AG04450 (cell line): ENCODE measurements around the gene CD180. TPM values are rescaled to one million over a fixed set of nuclear protein-coding genes. Genes with fewer than 3 reads are reported as not detected.

Experiments used
- CTCF ChIA-PET: fragments of 300-600, 350-600 bp; formaldehyde crosslinking; extraction: SDS; loops from one replicate; lab custom pipeline; 2022; ENCODE audit warnings: antibody characterized with exemption, inconsistent platforms; lab: Charles Lee
- POLR2A ChIA-PET: fragments of 350-600 bp; formaldehyde crosslinking; extraction: SDS; loops from one replicate; lab custom pipeline; 2021; ENCODE audit warnings: antibody characterized with exemption, inconsistent platforms; lab: Yijun Ruan, JAX
- DNase-seq: peaks from one replicate; pipeline ENCODE4 v3.0.0-alpha.2; 2011; ENCODE audit warnings: low read depth, low spot score
- H3K27ac ChIP-seq: one replicate; pipeline ENCODE4 v1.5.1; 2012; ENCODE audit warnings: low read depth, low read length, control low read depth
- H3K27me3 ChIP-seq: one replicate; pipeline ENCODE4 v1.6.0; 2012; ENCODE audit warnings: low read length; ENCODE audit not compliant: control insufficient read depth, insufficient read depth
- H3K4me3 ChIP-seq: 2 replicates; pipeline ENCODE4 v1.5.1; 2011; ENCODE audit warnings: mild to moderate bottlenecking, low read depth, low read length, control low read depth
- H3K9me3 ChIP-seq: 2 replicates; pipeline ENCODE4 v1.5.1; 2012; ENCODE audit warnings: low read length; ENCODE audit not compliant: control insufficient read depth, insufficient read depth
- polyA plus RNA-seq: library from polyadenylated mRNA; depleted of rRNA; stranded (reverse); fragments of >200 nt; gene quantifications from 2 replicates; pipeline ENCODE4 v1.2.3, GENCODE V29; 2011
- TF ChIP-seq, protein P1 (sequence below): IDR thresholded peaks from 2 replicates; pipeline ENCODE4 v1.5.1; 2011; ENCODE audit warnings: low read depth, low read length, control low read depth, inconsistent platforms

Gene CD180
- polyA plus RNA-seq, 1 experiment: not detected

DNA sequence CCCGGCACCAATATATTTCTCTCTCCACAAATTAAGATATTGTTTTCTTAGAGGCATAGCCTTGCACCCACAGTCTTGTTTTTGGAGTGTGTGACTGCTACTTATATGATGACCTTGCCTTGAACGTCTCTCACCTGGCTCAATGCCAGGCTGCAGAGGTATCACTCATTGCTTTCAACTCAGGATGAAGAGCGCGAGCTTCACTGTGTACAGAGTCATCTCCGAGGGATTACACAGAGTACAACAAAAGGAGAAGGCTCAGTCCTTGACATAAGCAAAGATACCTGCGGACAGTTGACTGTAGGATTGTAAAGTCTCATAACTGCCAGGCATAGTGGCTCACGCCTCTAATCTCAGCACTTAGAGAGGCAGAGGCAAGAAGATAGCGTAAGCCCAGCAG lies 53.8 kb downstream of the CD180 start:
- ChIA-PET POLR2A (no interaction called here), CTCF (interaction anchor here (1.2 kb wide), 1 partner anchor 154 kb away, joined by 3 read pairs; no protein-coding TSS in a partner anchor)
- Histone ChIP-seq H3K27me3 (no peaks in the 10 kb centered on the region), H3K27ac (no peak overlapping the region), H3K9me3 (no peaks in the 10 kb centered on the region), H3K4me3 (no peak overlapping the region)
- TF ChIP-seq, protein P1, sequence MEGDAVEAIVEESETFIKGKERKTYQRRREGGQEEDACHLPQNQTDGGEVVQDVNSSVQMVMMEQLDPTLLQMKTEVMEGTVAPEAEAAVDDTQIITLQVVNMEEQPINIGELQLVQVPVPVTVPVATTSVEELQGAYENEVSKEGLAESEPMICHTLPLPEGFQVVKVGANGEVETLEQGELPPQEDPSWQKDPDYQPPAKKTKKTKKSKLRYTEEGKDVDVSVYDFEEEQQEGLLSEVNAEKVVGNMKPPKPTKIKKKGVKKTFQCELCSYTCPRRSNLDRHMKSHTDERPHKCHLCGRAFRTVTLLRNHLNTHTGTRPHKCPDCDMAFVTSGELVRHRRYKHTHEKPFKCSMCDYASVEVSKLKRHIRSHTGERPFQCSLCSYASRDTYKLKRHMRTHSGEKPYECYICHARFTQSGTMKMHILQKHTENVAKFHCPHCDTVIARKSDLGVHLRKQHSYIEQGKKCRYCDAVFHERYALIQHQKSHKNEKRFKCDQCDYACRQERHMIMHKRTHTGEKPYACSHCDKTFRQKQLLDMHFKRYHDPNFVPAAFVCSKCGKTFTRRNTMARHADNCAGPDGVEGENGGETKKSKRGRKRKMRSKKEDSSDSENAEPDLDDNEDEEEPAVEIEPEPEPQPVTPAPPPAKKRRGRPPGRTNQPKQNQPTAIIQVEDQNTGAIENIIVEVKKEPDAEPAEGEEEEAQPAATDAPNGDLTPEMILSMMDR: no peak
- no peak for DNase-seq

DNA sequence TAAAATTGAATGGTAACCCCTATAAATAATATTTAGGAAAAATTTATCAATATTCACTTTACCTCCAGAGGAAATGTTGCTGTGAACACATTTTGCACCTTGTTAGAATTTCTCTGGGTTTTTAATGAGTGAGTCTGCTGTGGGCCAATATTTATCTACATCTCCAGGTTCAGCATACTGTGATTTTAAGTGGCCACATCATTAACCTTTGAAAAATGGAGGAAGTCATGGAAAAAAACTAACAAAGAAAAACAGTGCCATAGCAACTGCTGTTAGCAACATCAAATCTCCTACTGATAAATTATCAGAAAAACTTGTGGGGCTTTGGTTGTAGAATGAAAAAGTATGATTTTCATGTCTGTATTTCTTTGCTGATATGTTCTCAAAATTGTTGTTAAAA lies 55.0 kb downstream of the CD180 start:
- DNase-seq: no peak
- ChIA-PET POLR2A (no interaction called here), CTCF (no interaction called here)
- no peak overlapping the region for H3K4me3 ChIP-seq
- no peaks in the 10 kb centered on the region for H3K9me3 ChIP-seq
- no peak overlapping the region for H3K27ac ChIP-seq
- TF ChIP-seq, protein P1: no peak
- H3K27me3 ChIP-seq: no peaks in the 10 kb centered on the region

DNA sequence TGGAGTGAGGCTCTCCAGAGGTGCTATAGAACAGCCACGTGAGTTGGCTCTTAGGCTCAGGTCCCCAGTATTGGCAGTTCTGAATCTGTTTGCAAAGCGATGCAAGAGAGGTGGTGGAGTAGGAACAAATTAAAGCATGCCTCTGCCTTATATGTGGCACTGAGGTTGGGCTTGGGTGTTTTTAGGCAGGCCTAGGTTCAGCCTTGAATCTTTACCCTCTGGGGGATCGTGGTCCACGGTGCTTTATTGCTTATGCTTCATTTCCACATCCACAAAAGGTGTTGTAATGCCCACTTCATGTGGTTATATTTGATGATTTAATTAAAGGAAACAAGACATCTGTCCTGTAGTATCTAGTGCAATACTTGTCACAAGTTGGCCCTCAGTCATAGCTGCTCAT lies 56.2 kb downstream of the CD180 start:
- TF ChIP-seq, protein P1: no peak
- Histone ChIP-seq H3K27ac (no peak overlapping the region), H3K9me3 (no peaks in the 10 kb centered on the region), H3K27me3 (no peaks in the 10 kb centered on the region), H3K4me3 (no peak overlapping the region)
- CTCF ChIA-PET: interaction anchor here (1.3 kb wide), 1 partner anchor 10 kb away, joined by 10 read pairs; no protein-coding TSS in a partner anchor
- DNase-seq: no peak
- POLR2A ChIA-PET: no interaction called here

DNA sequence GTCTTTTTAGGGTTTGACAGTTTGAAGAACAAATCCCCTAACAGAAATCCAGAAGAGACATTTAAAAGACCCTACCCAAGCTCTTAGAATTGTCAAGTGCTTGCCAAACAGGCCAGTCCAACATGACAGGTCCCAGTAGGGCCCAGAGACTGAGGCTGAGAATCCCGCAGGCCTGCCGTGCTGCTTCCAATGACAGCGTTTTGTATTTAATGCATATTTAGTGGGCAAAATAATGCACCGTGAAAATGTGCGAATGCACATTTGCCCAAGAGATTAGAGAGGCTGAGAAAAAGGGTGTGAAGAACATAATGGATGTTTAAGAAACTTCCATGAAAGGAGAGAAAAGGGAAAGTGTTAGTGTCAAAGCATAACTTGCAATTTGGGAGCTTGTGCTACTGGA lies 57.6 kb downstream of the CD180 start:
- Histone ChIP-seq H3K27ac (no peak overlapping the region), H3K27me3 (no peaks in the 10 kb centered on the region), H3K9me3 (no peaks in the 10 kb centered on the region), H3K4me3 (no peak overlapping the region)
- no peak for DNase-seq
- ChIA-PET CTCF (interaction anchor here (0.7 to 1.3 kb wide), 3 partner anchors 11 to 151 kb away, joined by 3 to 10 read pairs (median 7); no protein-coding TSS in a partner anchor), POLR2A (no interaction called here)
- TF ChIP-seq, protein P1: no peak

DNA sequence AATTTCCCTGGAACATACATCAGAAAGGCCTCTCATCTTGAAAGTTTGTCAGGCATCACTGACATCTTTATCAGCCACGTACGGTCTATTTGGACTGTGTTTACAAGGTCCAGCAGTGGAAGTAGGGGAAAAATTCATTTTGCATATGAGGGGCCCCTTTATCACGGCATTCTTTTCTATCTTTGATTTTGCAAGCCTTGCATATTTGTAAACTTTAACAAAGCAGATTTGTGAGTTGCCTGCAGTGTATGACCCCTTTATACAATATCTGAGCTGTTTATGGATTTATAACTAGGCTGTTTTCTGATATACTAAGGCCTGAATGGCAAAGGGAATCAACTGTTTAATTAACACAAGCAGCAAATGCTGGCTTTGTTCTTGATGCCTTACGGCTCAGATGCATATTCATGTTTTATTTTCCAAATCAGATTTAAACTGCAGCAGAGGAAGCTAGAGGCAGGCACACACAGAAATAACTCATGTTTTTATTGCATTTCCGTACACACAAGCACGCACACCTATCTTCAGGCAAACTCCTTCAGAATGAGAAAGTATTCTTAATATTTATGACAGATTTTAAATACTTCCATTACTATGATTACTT lies 61.1 kb downstream of the CD180 start:
- ChIA-PET CTCF (no interaction called here), POLR2A (no interaction called here)
- Histone ChIP-seq H3K9me3 (no peaks in the 10 kb centered on the region), H3K27ac (no peak overlapping the region), H3K4me3 (no peak overlapping the region), H3K27me3 (no peaks in the 10 kb centered on the region)
- DNase-seq: no peak
- TF ChIP-seq, protein P1: no peak
